Kidney (tissue), 22 donors: Measurements from ENCODE around the gene P2RY12. TPM values are rescaled to one million over a fixed set of nuclear protein-coding genes. Genes with fewer than 3 reads are reported as not detected.
A peak's percentile ranks its signal among the peaks of the same experiment; 100 is the strongest.

ENCODE experiments used
- DNase-seq, 5 donors: peaks; one replicate each; pipeline ENCODE4 v3.0.0-alpha.2; 2013 to 2020
- FAIRE-seq: peaks from 2 replicates; lab custom pipeline; 2012; peaks lifted over from hg19 to GRCh38; lab: Jason Lieb, UNC
- H3K27ac ChIP-seq, 2 donors: one replicate each; pipeline ENCODE4 v1.7.0; 2013; ENCODE audit warnings: low read depth in 2 of 2, low read length in 2 of 2, inconsistent platforms in 1 of 2
- H3K27me3 ChIP-seq: one replicate; pipeline ENCODE4 v1.7.1; 2013; ENCODE audit warnings: low read length, inconsistent platforms; ENCODE audit not compliant: control insufficient read depth, insufficient read depth
- H3K36me3 ChIP-seq, 3 donors: one replicate each; pipeline versions ENCODE4 v1.7.0 to v1.7.1; 2013; ENCODE audit warnings: low read length in 3 of 3, control low read depth in 1 of 3, inconsistent platforms in 1 of 3; ENCODE audit not compliant: insufficient read depth in 3 of 3, control insufficient read depth in 2 of 3
- H3K4me1 ChIP-seq, 3 donors: one replicate each; pipeline versions ENCODE4 v1.7.0 to v1.7.1; 2013; ENCODE audit warnings: low read length in 3 of 3, inconsistent platforms in 1 of 3, low read depth in 1 of 3; ENCODE audit not compliant: control insufficient read depth in 2 of 3, insufficient read depth in 2 of 3
- H3K4me3 ChIP-seq, 3 donors: one replicate each; pipeline versions ENCODE4 v1.7.0 to v1.8.1; 2013; ENCODE audit warnings: low read length in 3 of 3, control low read depth in 1 of 3, inconsistent platforms in 1 of 3
- H3K9ac ChIP-seq, 3 donors: one replicate each; pipeline versions ENCODE4 v1.7.0 to v1.7.1; 2013; ENCODE audit warnings: low read length in 3 of 3, control low read depth in 1 of 3, inconsistent platforms in 1 of 3
- H3K9me3 ChIP-seq, 3 donors: one replicate each; pipeline versions ENCODE4 v1.7.0 to v1.7.1; 2013; ENCODE audit warnings: low read length in 3 of 3, control low read depth in 1 of 3, inconsistent platforms in 1 of 3; ENCODE audit not compliant: control insufficient read depth in 2 of 3, insufficient read depth in 1 of 3
- CTCF ChIP-seq: IDR thresholded peaks from 3 replicates; pipeline ENCODE4 v1.5.1; 2012; ENCODE audit warnings: mild to moderate bottlenecking, moderate library complexity, borderline replicate concordance; ENCODE audit not compliant: insufficient read depth; ENCODE audit errors: extremely low read depth
- intact Hi-C: fragments of 100-400 bp; cut with DNase I; formaldehyde crosslinking; loops from one replicate; pipeline ENCODE4 v1.11.1; 2022
- long read RNA-seq, 10 donors: library from polyadenylated mRNA in 1 of 10; unstranded in 1 of 10; transcript quantifications; one replicate each; pipeline ENCODE4 v2.0.0 and lab custom pipeline, GENCODE V29; 2021 to 2026
- polyA plus RNA-seq: library from polyadenylated mRNA; stranded (reverse); fragments of 350-450 nt; fragmentation: Illumina TruSeq; extraction: RNeasy Lipid Tissue Mini Kit (QIAGEN cat#74804); gene quantifications from one replicate; pipeline ENCODE4 v1.2.3, GENCODE V29; 2014; ENCODE audit warnings: low read depth, low replicate concordance; ENCODE audit not compliant: insufficient read depth
- total RNA-seq: library from RNA; stranded (reverse); fragmentation: NEBNext Ultra II Directional; extraction: Animal tissue kit (Norgen Biotek cat#: 25700); gene quantifications from one replicate; pipeline ENCODE4 v1.2.1, GENCODE V29; 2021
- donor health status: control.
- donor health status: control.
- donor health status: control.
- donor health status: control.
- donor health status: control.
- donor health status: DM: yes; HTN: yes; CAD: no.
- donor health status: Normal renal cell carcinoma (clear cell type).

Gene P2RY12
- 2.2 TPM for total RNA-seq
- not detected for polyA plus RNA-seq
- long read RNA-seq, donor 1: 0 reads
- long read RNA-seq, donor 2: 0 reads
- long read RNA-seq, donor 3: 0 reads
- long read RNA-seq, donor 4: 0 reads
- long read RNA-seq, donor 5: 0 reads
- long read RNA-seq, donor 6: 0 reads
- long read RNA-seq, donor 7: 0 reads
- long read RNA-seq, donor 8: 0 reads
- long read RNA-seq, donor 9, partial matches to known transcripts: 0 of 1 reads
- long read RNA-seq, donor 9, other reads (novel, unspliced or antisense): 0 of 1 reads
- long read RNA-seq, donor 10: 0 reads

GRCh38 chr3:151384741-151385174, at the start of gene P2RY12:
Gene P2RY12, minus strand, starts transcription at chr3:151384753. Its CDS starts 45,908 bp downstream, at chr3:151338845.
- no peak for DNase-seq
- no peaks in the 10 kb centered on the region for H3K9me3 ChIP-seq
- peaks cover 0 to 12% (median 4%) of the 10 kb centered on the region in 3 donors for H3K4me1 ChIP-seq
- H3K4me3 ChIP-seq: peak within 1 kb of the TSS in 2 of 3 donors; percentile 35 to 53
- no peaks in the 10 kb centered on the region for H3K36me3 ChIP-seq
- TF ChIP-seq CTCF: no peak
- no peak within 1 kb of the TSS for H3K9ac ChIP-seq
- intact Hi-C loops: no loop called here
- FAIRE-seq: no peak
- H3K27ac ChIP-seq: no peak within 1 kb of the TSS
- H3K27me3 ChIP-seq: no peaks in the 10 kb centered on the region

- no peaks in the 10 kb centered on the region for H3K27me3 ChIP-seq
- no peaks in the 10 kb centered on the region for H3K9me3 ChIP-seq
- intact Hi-C loops: no loop called here
- no peaks in the 10 kb centered on the region for H3K4me1 ChIP-seq
- H3K9ac ChIP-seq: no peak overlapping the region
- no peaks in the 10 kb centered on the region for H3K36me3 ChIP-seq
- H3K4me3 ChIP-seq: no peak overlapping the region
- H3K27ac ChIP-seq: no peak overlapping the region
- DNase-seq: no peak
- TF ChIP-seq CTCF: no peak
- no peak for FAIRE-seq
Measured at GRCh38 chr3:151432616-151433372, 48.2 kb upstream of the P2RY12 start.

- FAIRE-seq (no peak), DNase-seq (no peak)
- Histone ChIP-seq H3K4me1 (no peaks in the 10 kb centered on the region), H3K9me3 (no peaks in the 10 kb centered on the region), H3K27me3 (no peaks in the 10 kb centered on the region), H3K27ac (no peak overlapping the region), H3K36me3 (no peaks in the 10 kb centered on the region), H3K4me3 (no peak overlapping the region), H3K9ac (no peak overlapping the region)
- no peak for TF ChIP-seq CTCF
- intact Hi-C loops: no loop called here
Measured at GRCh38 chr3:151431940-151432339, 47.4 kb upstream of the P2RY12 start.
